CD4-positive, alpha-beta T cell treated with Interferon gamma for 1 hour (primary cell): ENCODE data around the gene ZNF324B.
"Not testable (repeated sequence)": the region's sequence is repeated elsewhere in the genome, so short reads cannot be mapped to it uniquely, and the experiment has no call there.

ENCODE experiments used
- DNase-seq: peaks from one replicate; pipeline ENCODE4 v3.0.0-alpha.2; 2020

ZNF324B gene

DNA sequence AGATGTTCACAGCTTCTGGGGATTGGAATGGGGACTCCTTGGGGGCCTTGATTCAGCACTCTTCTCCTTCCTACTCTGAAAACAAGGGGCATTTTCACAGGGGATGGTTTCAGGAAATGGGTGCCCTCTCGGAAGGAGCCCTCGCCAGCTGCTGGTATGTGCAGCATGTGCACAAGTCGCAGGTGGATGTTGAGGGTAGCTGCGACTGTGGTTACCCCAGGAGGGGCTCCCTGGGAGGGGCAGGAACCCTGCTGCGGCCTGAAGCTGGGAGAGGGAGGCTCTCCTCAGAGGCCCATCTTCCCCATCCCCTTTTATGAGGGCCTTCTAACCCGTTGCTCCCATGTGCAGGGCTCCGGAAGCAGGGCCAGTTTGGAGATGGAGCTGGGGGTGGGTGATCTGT is 30.9 kb downstream of the ZNF324B start:
- no peak for DNase-seq

DNA sequence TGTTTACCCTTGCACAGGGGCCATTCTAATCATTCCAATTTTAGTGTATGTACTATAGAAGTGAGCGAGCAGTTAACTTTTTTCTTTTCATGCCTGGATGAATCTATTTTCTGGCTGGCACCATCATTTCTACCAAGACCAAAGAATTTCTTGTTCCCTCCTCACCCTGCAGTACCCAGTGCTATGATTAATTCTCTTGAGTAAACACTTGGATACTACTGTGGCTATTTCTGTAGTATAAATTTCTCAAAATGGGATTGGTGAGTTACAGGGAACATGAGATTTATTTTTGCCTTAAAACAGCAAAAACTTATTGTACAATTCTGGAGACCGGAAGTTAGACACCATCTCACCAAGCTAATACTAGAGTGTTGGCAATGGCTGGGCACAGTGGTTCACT is 32.4 kb downstream of the ZNF324B start:
- DNase-seq = no peak

DNA sequence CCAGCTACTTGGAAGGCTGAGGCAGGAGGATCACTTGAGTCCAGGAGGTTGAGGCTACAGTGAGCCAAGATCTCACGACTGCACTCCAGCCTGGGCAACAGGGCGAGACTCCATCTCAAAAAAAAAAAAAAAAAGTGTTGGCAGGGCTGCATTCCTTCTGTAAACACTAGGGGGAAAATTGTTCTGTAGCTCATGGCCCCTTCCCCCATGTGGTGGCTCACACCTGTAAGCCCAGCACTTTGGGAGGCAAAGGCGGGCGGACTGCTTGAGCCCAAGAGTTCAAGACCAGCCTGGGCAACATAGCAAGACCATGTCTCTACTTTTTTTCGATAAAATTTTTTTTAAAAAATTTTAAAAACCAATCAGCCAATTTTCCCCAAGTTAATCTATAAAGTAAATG is 32.9 kb downstream of the ZNF324B start:
- DNase-seq = not testable (repeated sequence)

DNA sequence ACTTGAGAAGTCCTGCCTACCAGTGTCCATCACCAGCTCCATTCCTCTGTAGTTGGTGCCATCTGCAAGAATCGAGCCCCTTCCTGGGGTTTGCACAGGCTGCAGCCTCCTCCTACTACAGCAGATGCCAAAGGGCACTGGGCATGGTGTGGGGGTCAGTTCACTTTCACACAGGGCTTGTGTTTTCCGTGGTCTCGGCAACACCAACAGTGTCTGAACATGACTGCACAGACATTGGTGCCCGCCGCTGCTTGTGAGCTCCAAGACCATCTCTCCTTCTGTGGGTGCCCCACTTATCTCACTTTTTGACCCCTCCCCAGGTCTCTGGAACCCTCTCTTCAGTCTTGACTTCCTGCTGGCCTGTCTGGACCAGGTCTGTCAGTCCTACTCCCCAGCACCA is 40.0 kb downstream of the ZNF324B start:
- no peak for DNase-seq

DNA sequence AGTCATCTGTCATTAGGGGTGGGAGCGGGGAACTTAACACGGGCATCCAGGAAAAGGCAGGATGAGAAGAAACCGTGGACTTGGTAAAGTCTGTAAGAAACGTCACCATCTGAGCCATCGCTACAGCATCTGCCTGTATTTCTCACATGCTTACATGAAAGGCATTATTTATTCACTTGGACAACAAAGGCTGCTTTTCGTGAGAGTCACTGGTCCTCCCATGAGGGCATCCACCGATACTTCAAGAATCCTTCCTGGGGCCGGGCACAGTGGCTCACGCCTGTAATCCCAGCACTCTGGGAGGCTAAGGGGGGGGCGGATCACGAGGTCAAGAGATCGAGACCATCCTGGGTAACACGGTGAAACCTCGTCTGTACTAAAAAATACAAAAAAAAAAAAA is 40.8 kb downstream of the ZNF324B start:
- no peak for DNase-seq

DNA sequence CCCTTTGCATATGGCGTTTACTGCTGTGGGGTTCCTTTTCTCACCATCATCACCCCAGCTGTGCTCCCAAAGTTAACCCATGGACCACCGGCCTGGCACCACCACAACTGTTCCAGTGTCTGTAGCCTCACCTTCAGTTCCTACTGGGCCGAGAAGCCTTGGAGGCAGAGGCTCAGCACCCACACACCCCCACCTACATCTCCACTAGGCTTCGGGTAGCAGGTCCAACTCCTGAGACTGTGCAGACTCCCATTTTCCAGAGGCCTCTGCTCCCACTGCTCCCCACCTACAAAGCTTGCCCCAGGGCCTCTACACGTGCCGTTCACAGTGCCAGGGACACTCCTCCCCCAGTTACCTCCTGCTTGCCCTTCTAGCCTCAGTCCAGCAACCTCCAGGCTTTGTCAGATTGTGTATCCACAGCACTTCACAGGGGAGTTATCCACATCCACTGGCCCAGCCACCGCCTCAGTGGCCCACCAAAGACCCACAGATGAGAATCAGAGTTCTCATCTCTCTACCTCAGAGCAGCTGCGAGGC is 46.3 kb downstream of the ZNF324B start:
- no peak for DNase-seq

DNA sequence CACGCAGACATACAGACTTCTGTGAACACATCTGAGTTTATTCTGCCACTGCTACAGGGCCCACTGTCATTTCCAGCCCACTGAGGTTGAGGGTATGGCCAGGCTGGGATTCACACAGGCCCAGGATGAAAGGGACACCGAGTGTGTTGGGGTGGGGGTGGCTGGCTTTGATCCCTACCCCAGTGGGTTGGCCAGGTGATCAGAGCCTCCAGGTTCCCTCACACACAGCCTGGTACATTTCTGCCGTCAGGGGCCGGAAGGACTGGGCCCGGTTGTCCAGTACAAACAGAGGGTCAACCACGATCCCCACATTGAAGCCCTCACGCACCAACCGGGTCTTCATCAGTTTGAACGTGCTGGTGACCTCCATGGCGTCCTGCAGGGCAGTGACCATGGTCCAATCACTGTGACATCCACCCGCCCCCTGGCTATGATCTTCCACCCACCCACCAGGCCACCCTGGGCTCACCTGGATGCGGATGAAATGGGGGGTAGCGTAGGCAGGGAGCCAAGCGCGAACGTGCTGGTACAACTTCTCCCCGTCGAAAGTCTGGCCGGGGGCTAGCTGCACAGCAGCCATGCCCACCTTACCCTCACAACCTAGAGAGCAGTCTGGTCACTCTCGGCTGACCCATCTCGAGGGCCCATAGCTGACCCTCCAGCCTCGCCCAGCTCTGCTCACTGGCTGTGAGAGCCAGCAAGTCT is 47.0 kb downstream of the ZNF324B start:
- DNase-seq = no peak

DNA sequence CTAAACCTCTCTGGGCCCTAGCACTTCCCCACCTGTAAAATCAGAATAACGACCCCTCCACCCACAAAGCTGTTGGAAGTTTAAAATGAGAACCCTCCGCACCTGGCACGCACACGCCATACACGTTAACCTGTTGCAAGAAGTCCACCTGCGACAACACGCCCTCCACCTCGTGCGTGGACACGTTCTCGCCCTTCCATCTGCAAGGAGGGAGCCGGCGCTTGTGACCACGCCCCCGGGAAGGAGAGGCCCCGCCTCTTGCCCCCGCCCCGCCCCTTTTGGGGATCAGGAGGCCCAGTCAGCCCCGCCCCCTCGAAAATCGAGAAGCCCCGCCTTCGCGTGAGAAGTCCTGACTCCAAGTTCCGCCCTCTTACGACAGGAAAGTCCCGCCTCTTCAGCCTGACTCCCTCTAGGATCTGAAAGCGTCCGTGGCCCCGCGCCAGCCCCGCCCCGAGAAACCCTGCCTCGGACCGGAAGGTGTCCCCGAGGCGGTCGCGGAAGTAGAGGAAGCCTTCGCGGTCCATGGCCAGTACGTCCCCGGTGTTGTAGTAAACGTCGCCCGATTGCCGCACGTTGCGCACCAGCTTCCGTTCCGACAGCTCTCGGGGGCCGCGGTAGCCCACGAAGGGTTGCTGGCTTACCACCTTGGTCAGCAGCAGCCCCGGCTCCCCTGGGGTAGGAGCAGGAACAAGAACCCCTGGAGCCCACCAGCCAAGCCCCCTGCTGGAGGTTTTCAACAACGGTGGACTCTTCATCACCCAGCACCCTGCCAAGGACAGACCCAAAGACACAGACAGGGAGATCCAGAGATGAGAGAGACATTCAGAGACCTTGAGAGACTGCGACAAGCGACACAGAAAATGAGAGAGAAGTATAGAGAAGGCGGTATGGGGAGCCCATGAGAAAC is 47.9 kb downstream of the ZNF324B start:
- peak; percentile 97 for DNase-seq

DNA sequence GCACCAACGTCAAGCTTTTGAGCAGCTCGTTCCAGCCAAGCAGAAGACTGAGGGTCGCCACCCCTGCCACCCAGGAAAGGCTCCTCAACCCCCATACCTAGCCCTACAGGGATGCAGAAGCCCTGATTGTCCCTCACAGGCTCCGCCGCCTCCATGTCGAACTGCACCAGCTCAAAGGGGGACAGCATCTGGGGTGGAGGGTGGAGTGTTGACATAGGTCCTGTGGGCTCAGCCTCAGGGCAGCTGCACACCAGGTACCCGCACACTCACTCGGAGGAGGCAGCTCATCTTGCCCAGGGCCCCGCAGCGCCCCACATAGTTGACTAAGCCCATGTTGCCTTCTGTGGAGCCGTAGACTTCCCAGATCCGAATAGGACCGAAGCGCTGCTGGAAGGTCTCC is 48.8 kb downstream of the ZNF324B start:
- no peak for DNase-seq
